NCI-H1694 treated with DMSO at 0.1 percent for 48 hours (cell line): ENCODE measurements around the gene ATG4C.

Experiments used
- DNase-seq: peaks from one replicate; lab custom pipeline; 2025; lab: John Stamatoyannopoulos, UW

ATG4C gene

GRCh38 chr1:62840555-62840954 lies 56.6 kb downstream of the ATG4C start:
- DNase-seq = no peak

DNA sequence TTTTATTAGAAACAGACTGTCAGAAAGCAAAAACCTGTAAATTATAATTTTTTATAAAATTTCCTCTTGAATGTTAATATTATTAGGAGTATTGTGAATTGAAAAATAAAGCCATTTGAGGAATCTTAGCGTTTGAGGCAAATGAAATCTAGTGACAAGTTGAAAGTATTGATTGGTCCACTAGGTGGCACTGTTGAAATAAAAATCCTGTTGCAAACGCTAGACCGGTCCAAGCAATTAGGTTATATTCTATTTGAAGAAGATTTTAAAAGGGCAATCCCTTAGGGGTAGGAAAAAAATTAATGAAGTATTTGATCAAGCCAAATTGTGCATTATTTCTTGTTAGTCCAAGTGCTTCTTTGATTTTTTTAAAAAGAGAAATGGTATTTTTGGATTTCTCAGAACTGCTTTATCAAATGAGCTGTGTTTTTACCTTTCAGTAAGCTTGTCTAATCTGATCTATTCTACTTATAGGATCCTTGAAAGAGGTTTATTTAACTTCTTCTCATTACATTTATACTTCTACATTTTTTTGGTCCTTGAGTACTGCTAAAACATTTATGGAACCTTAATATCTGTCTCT lies 57.7 kb downstream of the ATG4C start:
- peak; percentile 78 for DNase-seq

DNA sequence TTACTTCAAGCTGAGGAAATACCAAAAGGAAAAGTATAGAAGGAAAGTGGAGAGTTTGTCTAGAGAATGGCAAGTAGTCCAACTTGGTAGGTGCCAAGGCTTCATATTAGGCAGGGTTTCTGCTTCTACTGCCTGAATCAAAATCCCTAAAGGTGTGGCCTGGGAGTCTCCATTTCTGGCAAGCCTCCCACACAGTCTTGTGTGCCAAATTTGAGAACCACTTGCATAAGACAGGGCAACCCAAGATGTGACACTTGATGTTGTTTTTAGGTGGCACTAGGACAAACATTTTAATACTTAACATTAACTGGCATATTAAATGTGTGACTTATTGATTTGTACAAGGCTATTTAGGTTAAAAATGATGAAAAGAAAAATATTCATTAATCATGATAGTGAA lies 60.1 kb downstream of the ATG4C start:
- DNase-seq = no peak

DNA sequence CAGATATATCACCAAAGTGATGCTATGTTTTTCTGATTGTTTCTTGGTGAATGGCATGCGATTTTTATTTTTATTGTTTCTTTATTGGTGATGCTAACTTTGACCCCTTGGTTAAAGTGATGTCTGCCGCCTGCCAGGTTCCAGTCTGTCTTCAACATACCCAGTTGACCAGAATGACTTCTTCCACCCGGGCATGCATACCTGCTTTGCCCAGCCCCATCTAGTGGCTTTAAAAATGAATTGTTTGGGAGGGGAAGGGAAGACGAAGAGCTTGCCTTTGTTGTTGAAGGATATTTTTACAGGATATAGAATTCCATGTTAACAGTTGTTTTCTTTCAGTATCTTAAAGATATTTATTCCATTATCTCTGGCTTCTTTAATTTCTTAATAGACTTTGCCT lies 65.1 kb downstream of the ATG4C start:
- DNase-seq = no peak

DNA sequence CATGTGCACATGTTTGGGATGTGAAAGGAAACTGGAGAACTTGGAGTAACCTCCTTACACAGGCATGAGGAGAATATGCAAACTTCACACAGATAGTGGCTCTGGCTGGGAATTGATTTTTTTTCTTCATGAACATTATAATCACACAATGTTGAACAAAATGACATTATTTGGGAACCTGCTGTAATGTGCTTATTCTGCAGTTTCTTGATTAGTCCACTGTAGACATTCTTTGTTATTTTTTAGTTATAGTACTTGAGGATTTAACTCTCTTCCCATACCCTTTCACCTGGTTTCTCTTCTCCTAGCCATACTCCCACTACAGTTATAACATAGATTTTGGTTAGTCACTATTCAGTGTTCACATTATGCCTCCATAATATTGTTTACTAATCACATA lies 68.3 kb downstream of the ATG4C start:
- no peak for DNase-seq

DNA sequence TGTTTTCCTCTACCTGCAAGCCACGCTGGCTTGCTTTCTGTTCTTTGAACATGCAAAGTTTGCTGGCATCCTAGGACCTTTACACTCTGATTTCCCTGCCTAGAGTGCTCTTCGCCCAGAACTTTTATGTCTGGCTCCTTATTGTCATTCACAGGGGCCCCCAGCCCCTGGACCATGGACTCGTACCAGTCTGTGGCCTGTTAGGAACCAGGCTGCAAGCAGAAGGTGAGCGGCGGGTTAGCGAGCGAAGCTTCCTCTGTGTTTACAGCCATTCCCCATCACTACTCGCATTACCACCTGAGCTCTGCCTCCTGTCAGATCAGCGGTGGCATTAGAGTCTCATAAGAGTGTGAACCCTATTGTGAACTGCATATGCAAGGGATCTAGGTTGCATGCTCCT lies 73.0 kb downstream of the ATG4C start:
- no peak for DNase-seq

DNA sequence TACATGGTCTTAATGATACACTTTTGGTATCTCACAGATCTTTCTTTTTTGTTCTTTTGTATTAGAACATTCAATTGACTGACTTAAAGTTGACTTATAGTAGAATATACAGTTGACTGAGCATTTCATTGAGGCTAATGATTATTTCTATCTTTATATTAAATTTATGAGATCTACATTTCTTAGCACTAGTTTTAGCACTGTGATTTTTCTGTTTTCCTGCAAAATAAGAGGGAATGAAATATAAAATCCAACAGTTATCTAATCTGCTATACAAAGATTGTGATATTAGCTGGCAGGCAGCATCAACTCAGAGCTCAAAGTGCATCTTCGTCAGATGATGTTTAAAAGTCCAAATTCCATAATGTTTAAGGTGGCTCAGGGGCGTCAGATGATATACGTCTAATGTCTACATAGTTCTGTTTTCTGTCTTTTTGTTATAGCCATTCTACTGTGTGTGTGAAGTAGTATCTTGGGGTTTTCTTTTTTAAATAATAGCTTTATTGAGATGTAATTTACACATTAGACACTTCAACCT lies 85.4 kb downstream of the ATG4C start:
- no peak for DNase-seq

DNA sequence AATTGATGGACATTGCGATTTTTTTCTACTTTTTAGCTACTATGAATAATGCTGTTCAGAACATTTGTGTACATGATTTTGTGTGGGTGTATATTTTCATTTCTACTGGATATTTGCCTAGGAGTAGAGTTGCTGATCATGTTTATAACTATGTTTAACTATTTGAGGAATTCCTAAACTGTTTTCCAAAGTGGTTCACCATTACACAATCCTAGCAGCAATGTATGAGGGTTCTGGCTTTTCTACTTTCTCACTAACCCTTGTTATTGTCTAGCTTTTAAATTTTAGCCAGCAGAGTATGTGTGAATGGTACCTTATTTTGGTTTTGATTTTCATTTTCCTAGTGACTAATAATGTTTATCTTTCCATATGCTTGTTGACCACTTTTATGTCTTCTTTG lies 86.2 kb downstream of the ATG4C start:
- no peak for DNase-seq

- peak; percentile 20 for DNase-seq
Observed at GRCh38 chr1:62875676-62876075, 91.7 kb downstream of the ATG4C start.

DNA sequence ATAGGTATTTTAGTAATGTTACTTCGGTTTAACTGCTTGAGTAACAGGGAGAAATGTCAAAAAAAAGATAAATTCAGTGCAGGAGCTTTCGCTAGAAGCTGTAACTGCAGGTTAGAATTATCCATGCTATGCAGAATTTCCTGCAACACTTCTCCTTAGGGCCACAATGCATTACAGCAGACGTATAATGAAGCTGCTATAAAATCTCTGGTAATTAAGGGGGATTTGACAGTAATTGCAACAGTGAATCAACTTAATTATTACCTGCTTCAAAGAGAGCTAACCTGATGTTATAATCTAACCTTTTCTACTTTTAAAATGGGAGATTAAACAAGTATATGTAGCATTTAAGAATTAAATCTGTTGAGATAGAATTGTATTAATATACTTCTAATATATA lies 92.6 kb downstream of the ATG4C start:
- DNase-seq = no peak

- no peak for DNase-seq
Observed at GRCh38 chr1:62877579-62877978, 93.6 kb downstream of the ATG4C start.

DNA sequence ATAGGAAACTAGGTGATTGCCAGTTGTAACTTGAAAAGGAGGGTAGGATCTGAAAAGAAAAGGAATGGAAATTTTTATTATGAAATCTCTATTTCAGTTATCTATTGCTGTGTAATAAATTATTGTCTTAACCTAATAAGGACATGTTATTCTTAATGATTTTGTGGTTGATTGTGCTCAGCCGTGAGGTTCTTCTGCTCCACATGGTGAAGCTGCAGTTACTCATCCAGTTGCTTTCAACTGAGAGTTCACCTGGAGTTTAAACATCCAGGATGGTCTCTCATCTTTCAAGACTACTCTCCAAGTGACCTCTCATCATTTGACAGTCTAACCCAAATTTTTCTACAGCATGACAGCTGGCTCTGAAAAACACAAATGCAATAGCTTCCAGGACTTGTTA lies 96.0 kb downstream of the ATG4C start:
- no peak for DNase-seq

DNA sequence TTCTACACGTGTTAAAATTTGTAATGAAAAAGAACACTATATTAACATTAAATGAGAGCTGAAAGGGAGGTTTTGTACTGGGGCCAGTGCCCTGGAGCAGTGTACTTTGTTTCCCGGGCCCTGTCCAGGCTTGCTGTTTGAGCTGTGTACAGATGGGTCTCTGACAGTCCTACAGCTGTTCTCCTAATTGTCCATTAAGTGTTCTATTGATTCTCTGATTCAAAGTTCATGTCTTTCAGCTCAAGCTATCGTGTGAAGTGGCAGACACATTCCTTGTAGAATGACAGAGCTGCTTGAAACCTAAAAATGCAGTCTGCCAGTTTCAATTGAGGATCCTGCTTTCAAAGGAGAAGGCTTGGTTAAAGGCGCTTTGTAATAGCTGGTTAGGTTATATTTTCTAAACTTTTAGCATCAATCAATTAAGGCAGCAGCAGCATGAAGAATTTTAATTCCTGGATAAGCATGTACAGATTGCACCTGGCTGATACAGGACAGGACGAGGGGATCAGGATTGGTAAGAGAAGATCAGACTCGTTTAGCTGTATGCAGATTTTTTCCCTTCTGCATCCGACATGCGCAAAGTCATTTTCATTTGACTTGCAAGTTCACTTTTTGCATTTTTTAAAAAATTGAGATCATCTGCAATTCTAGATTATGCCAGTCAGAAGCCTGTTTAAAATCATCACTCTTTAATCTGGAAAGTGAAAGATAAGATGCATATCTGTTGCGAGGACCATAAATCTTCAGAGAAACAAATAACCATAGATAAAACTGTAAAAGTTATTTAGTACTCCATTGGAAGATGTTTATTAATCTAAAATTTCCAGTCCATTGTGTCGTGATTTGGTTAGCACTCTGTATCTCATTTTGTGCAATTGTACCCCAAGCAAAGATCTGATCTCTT lies 98.5 kb downstream of the ATG4C start:
- peak; percentile 96 for DNase-seq

GRCh38 chr1:62884156-62884740 lies 100.3 kb downstream of the ATG4C start:
- no peak for DNase-seq

DNA sequence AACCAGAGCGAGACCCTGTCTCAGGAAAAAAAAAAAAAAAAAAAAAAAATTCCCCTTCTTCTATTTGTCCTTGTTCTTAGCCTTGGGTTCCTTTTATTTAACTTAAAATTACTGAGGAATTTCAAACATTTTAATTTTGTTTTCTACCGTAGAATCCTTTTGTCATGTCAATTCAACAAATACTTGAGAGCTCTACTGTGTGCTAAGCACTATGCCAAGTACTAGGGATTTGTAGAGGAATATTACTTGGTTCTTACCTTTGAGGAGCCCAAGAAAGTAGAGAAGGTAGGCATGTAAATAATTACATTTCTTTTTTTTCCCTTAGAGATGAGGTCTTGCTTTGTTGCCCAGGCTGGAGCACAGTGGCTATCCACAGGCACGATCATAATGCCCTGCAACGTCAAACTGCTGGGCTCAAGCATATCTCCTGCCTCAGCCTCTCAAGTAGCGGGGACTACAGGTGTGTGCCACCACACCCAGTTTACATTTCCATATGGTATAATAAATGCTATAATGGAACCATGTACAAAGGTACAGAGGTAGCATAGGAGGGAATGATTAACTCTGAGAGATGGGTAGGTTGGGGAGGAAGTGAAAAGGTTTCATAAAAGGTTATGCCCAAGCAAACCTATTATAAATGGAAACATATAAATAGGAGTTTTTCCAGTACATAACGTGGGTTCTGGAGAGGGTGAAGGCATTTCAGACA lies 104.0 kb downstream of the ATG4C start:
- no peak for DNase-seq

DNA sequence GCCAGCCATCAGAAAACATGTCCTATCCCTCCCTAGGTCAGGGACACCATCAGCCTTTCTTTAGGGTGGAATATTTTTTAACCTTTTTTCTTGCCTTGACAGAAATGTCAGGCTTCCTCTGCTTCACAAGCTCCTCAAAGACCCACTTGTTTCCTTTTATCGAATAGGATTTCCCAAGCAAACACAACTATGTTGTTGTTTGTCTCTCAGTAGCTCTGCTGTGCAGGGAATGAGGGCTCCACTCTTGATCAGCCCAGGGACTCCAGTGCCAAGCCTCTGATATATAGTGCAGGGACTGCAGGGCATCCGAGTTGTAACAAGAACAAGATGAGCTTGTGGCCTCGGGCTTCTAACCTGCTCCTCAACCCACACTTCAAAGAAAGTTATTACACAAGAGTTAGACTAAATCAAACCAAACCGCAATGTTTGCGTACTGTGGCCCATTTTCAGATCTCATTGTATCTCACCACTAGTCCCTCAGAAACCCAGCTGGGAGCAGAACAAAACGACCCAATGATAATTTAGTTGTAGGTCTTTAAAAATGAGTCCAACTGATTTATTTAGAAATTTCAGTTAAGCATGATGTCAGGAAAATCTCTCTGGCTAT lies 108.1 kb downstream of the ATG4C start:
- no peak for DNase-seq

DNA sequence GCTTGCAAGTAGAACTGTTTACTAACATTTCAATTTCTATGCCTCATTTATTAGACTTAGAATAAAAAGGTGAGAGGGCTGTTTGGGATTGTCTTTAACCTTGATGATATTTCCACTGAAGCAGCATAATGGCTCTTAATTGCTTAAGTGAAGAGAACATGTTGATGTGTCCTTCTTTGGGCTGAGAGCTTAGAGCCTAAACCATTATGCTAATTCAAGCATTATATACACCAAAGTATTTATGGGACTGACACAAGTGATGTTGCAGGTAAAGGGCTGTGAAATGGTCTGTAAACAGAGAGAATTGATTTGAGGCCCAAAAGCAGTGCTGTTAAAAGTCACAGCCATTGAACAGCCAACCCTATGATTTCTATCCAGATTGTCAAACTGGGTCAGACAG lies 113.9 kb downstream of the ATG4C start:
- no peak for DNase-seq

GRCh38 chr1:62900566-62900965 lies 116.6 kb downstream of the ATG4C start:
- DNase-seq = no peak

GRCh38 chr1:62901650-62902049 lies 117.7 kb downstream of the ATG4C start:
- no peak for DNase-seq

GRCh38 chr1:62903522-62903921 lies 119.6 kb downstream of the ATG4C start:
- no peak for DNase-seq

- DNase-seq = no peak
Observed at GRCh38 chr1:62903982-62904855, 120.3 kb downstream of the ATG4C start.
